ENCODE results near the gene CDC42EP5. TPM values are rescaled to one million over a fixed set of nuclear protein-coding genes. Genes with fewer than 3 reads are reported as not detected.
"Not testable (repeated sequence)": the region's sequence is repeated elsewhere in the genome, so short reads cannot be mapped to it uniquely, and the experiment has no call there.

Gene CDC42EP5
- total and polyA plus RNA-seq, 10 of the 15 experiments (the other 5 are each of a cell fraction or from before 2014, with no cell fraction given) = 0.42 to 1.8 (median 1.4) TPM; not detected in 6

DNA sequence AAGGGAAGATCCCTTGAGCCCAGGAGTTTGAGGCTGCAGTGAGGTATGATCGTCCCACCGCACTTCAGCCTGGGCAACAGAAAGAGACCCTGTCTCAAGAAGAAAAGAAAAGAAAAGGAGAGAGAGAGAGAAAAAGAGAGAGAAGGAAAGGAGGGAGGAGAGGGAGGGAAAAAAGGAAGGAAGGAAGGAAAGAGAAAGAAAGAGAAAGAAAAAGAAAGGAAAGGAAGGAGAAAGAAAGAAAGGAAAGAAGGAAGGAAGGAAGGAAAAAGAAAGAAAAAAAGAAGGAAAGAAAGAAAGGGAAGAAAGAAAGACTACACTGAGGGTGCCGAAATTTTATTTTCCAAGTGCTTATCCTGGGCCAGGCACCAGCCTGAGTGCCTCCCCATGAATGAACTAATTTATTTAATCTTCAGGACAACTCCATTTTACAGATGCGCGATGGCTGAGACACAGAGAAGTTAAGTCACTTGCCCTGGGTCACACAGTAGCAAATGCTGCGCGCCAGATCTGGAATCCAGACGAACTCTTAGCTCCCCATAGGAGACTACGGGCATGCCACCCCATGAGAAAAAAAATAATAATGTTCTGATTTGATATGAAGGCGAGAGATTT, 2.7 kb downstream of the CDC42EP5 start:
- ChIA-PET POLR2A (no interaction called here), SMC1A (ENCODE audit: uncharacterized antibody, unreplicated experiment) (interaction anchor here (0.6 to 1.0 kb wide), 2 partner anchors 177 to 1206 kb away, joined by 3 read pairs; no protein-coding TSS in a partner anchor)
- no peak overlapping the region for H2AFZ ChIP-seq (ENCODE audit: control insufficient read depth, low read depth, low read length)

DNA sequence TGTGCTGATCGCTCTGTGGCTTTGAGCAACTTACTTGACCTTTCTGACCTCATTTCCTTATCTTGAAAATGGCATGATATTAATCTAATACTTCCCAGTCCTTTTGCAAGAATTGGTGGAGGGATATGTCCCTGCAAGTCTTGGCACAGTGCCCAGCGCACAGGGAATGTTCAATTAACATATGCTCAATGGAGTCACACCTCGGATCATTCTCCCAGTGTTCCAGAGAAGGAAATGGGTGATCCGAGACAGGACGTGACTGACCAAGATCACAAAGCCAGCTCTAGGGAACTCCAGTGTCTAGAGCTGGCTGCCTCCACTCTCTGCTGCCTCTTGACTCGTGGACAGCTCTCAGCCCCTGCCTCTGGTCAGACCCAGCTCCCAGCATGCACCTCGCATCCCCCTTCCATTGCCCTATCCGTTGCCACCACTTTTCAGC, 3.6 kb downstream of the CDC42EP5 start:
- DNase-seq (ENCODE audit: low read depth, low spot score) (no peak), ATAC-seq (no peak), FAIRE-seq (no peak)
- ChIA-PET POLR2A (interaction anchor here (1.0 kb wide), 1 partner anchor 21 kb away, joined by 5 read pairs; the partner anchor contains the start of gene LENG8), RAD21 (ENCODE audit: unreplicated experiment) (no interaction called here), SMC1A (ENCODE audit: uncharacterized antibody, unreplicated experiment) (interaction anchor here (0.6 to 1.0 kb wide), 2 partner anchors 178 to 1207 kb away, joined by 3 read pairs; no protein-coding TSS in a partner anchor), CTCF (interaction anchor here (1.4 to 1.5 kb wide), 2 partner anchors 10 to 12 kb away, joined by 5 to 10 read pairs; no protein-coding TSS in a partner anchor)
- 49% methylated on average over 8 of the region's 8 CpGs for WGBS (ENCODE audit: insufficient coverage, insufficient replicate concordance, low lambda C conversion rate, missing lambda C conversion rate)
- Histone ChIP-seq H3K9ac (ENCODE audit: control insufficient read depth, insufficient read depth, low read length) (no peak overlapping the region), H3K79me2 (ENCODE audit: control insufficient read depth, insufficient read depth, low read length) (no peaks in the 10 kb centered on the region), H3K27ac (ENCODE audit: control insufficient read depth, insufficient read depth) (no peak overlapping the region), H3K4me1 (ENCODE audit: control insufficient read depth, insufficient read depth, low read length) (peaks cover 3% of the 10 kb centered on the region), H4K20me1 (ENCODE audit: control insufficient read depth, insufficient read depth) (no peaks in the 10 kb centered on the region), H3K9me3 (replicated peaks; ENCODE audit: control insufficient read depth, insufficient read depth, low read length) (no peaks in the 10 kb centered on the region), H3K36me3 (ENCODE audit: control insufficient read depth in 2 of 2, insufficient read depth in 2 of 2, low read length in 1 of 2) (no peaks in the 10 kb centered on the region), H2AFZ (ENCODE audit: control insufficient read depth, low read depth, low read length) (no peak overlapping the region), H3K4me3 (no peak overlapping the region), H3K4me2 (ENCODE audit: control insufficient read depth, insufficient read depth) (no peak overlapping the region), H3K27me3 (replicated peaks in 1 of 2; ENCODE audit: control insufficient read depth in 2 of 2, insufficient read depth in 2 of 2, low read length in 1 of 2) (peaks cover 0 to 3% of the 10 kb centered on the region in 2 experiments; a peak in 2 of 4 replicates)
- intact Hi-C loops (cut with micrococcal nuclease; ENCODE audit: unreplicated experiment) (no loop called here), in situ Hi-C loops (cut with MboI) (loop anchor here (10.0 kb wide), 1 partner anchor 1185 kb away; the partner anchor contains the start of gene U2AF2)
- no peak for TF ChIP-seq ZNF274 (IDR thresholded peaks at IDR 0.05; ENCODE audit: insufficient read depth, insufficient read length)
- no peak for TF ChIP-seq RFX5 (IDR thresholded peaks at IDR 0.05; ENCODE audit: low read depth, low read length)
- peak; percentile 60 for TF ChIP-seq NR2F1 (conservative IDR thresholded peaks at IDR 0.05)
- no peak for TF ChIP-seq CTCF (IDR thresholded peaks at IDR 0.05 in 2 of 3, conservative IDR thresholded peaks at IDR 0.05 in 1 of 3; ENCODE audit: control insufficient read depth in 2 of 3, extremely low read depth in 1 of 3, insufficient read depth in 1 of 3, low read depth in 3 of 3, low read length in 3 of 3)
- no TSS peak for BruUV-seq (replicated peaks)

More for the DNA sequence above, 2.7 kb downstream of the CDC42EP5 start:
- RAD21 ChIA-PET (ENCODE audit: unreplicated experiment) = no interaction called here
- no peak overlapping the region for H3K27ac ChIP-seq (ENCODE audit: control insufficient read depth, insufficient read depth)
- intact Hi-C loops (cut with micrococcal nuclease; ENCODE audit: unreplicated experiment) (loop anchor here (10.0 kb wide), 1 partner anchor 444 kb away; no protein-coding TSS in a partner anchor), in situ Hi-C loops (cut with MboI) (loop anchor here (10.0 kb wide), 1 partner anchor 454 kb away; no protein-coding TSS in a partner anchor)
- CTCF ChIA-PET = interaction anchor here (1.1 to 1.5 kb wide), 4 partner anchors 9 to 204 kb away, joined by 3 to 10 read pairs (median 4); no protein-coding TSS in a partner anchor
- ATAC-seq (no peak; the same call in 2 of the 3 replicates), FAIRE-seq (no peak), DNase-seq (ENCODE audit: low read depth, low spot score) (no peak)
- H3K9me3 ChIP-seq (replicated peaks; ENCODE audit: control insufficient read depth, insufficient read depth, low read length) = no peaks in the 10 kb centered on the region
- H3K79me2 ChIP-seq (ENCODE audit: control insufficient read depth, insufficient read depth, low read length) = no peaks in the 10 kb centered on the region
- H3K27me3 ChIP-seq (replicated peaks in 1 of 2; ENCODE audit: control insufficient read depth in 2 of 2, insufficient read depth in 2 of 2, low read length in 1 of 2) = peaks cover 0 to 3% of the 10 kb centered on the region in 2 experiments; a peak in 2 of 4 replicates
- BruUV-seq (replicated peaks) = no TSS peak
- H3K36me3 ChIP-seq (ENCODE audit: control insufficient read depth in 2 of 2, insufficient read depth in 2 of 2, low read length in 1 of 2) = no peaks in the 10 kb centered on the region
- 69% methylated on average over 10 of the region's 10 CpGs for WGBS (ENCODE audit: insufficient coverage, insufficient replicate concordance, low lambda C conversion rate, missing lambda C conversion rate)
- H3K4me3 ChIP-seq = no peak overlapping the region
- no peak overlapping the region for H3K9ac ChIP-seq (ENCODE audit: control insufficient read depth, insufficient read depth, low read length)
- peaks cover 3% of the 10 kb centered on the region for H3K4me1 ChIP-seq (ENCODE audit: control insufficient read depth, insufficient read depth, low read length)
- no peaks in the 10 kb centered on the region for H4K20me1 ChIP-seq (ENCODE audit: control insufficient read depth, insufficient read depth)
- no peak for TF ChIP-seq NFIC (IDR thresholded peaks at IDR 0.05; ENCODE audit: low read depth, low read length)
- H3K4me2 ChIP-seq (ENCODE audit: control insufficient read depth, insufficient read depth) = no peak overlapping the region

DNA sequence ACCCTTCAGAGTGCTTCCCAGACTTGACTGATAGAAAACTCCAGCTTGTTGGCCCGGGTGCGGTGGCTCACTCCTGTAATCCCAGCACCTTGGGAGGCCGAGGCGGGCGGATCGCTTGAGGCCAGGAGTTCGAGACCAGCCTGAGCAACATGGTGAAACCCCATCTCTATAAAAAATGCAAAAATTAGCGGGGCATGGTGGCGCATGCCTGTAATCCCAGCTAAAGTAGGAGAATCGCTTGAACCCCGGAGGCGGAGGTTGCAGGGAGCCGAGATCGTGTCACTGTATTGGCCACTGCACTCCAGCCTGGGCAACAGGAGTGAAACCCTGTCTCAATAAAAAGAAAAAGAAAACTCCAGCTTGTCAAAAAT, 7.0 kb downstream of the CDC42EP5 start:
- H3K27ac ChIP-seq (ENCODE audit: control insufficient read depth, insufficient read depth); intact Hi-C loops (cut with micrococcal nuclease; ENCODE audit: unreplicated experiment); H3K36me3 ChIP-seq (ENCODE audit: control insufficient read depth in 2 of 2, insufficient read depth in 2 of 2, low read length in 1 of 2); FAIRE-seq; H3K4me3 ChIP-seq; H3K9ac ChIP-seq (ENCODE audit: control insufficient read depth, insufficient read depth, low read length); H4K20me1 ChIP-seq (ENCODE audit: control insufficient read depth, insufficient read depth); H3K4me2 ChIP-seq (ENCODE audit: control insufficient read depth, insufficient read depth); DNase-seq (ENCODE audit: low read depth, low spot score); H3K27me3 ChIP-seq (replicated peaks in 1 of 2; ENCODE audit: control insufficient read depth in 2 of 2, insufficient read depth in 2 of 2, low read length in 1 of 2); H3K9me3 ChIP-seq (replicated peaks; ENCODE audit: control insufficient read depth, insufficient read depth, low read length); ATAC-seq; RAD21 ChIA-PET (ENCODE audit: unreplicated experiment); BruUV-seq (replicated peaks); SMC1A ChIA-PET (ENCODE audit: uncharacterized antibody, unreplicated experiment); H2AFZ ChIP-seq (ENCODE audit: control insufficient read depth, low read depth, low read length): not testable (repeated sequence)
- POLR2A ChIA-PET = interaction anchor here (1.3 kb wide), 1 partner anchor 18 kb away, joined by 4 read pairs; the partner anchor contains the start of gene LENG8
- 68% methylated on average over 14 of the region's 14 CpGs for WGBS (ENCODE audit: insufficient coverage, insufficient replicate concordance, low lambda C conversion rate, missing lambda C conversion rate)
- Histone ChIP-seq H3K79me2 (ENCODE audit: control insufficient read depth, insufficient read depth, low read length) (peaks cover 14% of the 10 kb centered on the region), H3K4me1 (ENCODE audit: control insufficient read depth, insufficient read depth, low read length) (peaks cover 15% of the 10 kb centered on the region)
- in situ Hi-C loops (cut with MboI) = loop anchor here (10.0 kb wide), 1 partner anchor 1189 kb away; the partner anchor contains the start of gene U2AF2
- CTCF ChIA-PET = interaction anchor here (1.3 to 1.5 kb wide), 2 partner anchors 12 to 17 kb away, joined by 4 to 7 read pairs; partner anchors contain the start of gene LENG8

Data from GM12878 (cell line).